Parathyroid adenoma (tissue), 2 donors: ENCODE measurements around the gene NAMPT.

Experiments used
- H2AFZ ChIP-seq: fragments of 300-600 bp; sonication (generic); one replicate; pipeline ENCODE4 v1.7.0; 2017; ENCODE audit warnings: antibody characterized with exemption, mild to moderate bottlenecking
- H3K27ac ChIP-seq: fragments of 300-600 bp; sonication (generic); one replicate; pipeline ENCODE4 v1.7.0; 2017
- H3K27me3 ChIP-seq: fragments of 300-600 bp; sonication (generic); one replicate; pipeline ENCODE4 v1.7.0; 2017; ENCODE audit warnings: low read length; ENCODE audit not compliant: control insufficient read depth, insufficient read depth
- H3K36me3 ChIP-seq: fragments of 300-600 bp; sonication (generic); one replicate; pipeline ENCODE4 v1.7.0; 2017; ENCODE audit warnings: low read length; ENCODE audit not compliant: control insufficient read depth, insufficient read depth
- H3K4me1 ChIP-seq: fragments of 300-600 bp; sonication (generic); one replicate; pipeline ENCODE4 v1.7.0; 2017; ENCODE audit warnings: control low read depth
- H3K4me2 ChIP-seq: fragments of 300-600 bp; sonication (generic); one replicate; pipeline ENCODE4 v1.7.0; 2017; ENCODE audit warnings: low read length
- H3K4me3 ChIP-seq: fragments of 300-600 bp; sonication (generic); one replicate; pipeline ENCODE4 v1.7.0; 2017; ENCODE audit warnings: low read depth, low read length
- H3K79me2 ChIP-seq: fragments of 300-600 bp; sonication (generic); one replicate; pipeline ENCODE4 v1.7.0; 2017; ENCODE audit warnings: control low read depth
- H3K9ac ChIP-seq: fragments of 300-600 bp; sonication (generic); one replicate; pipeline ENCODE4 v1.7.0; 2017; ENCODE audit warnings: mild to moderate bottlenecking
- H3K9me3 ChIP-seq: fragments of 300-600 bp; sonication (generic); one replicate; pipeline ENCODE4 v1.7.0; 2017; ENCODE audit warnings: low read length; ENCODE audit not compliant: control insufficient read depth
- TF ChIP-seq, protein P1 (sequence below): fragments of 300-600 bp; sonication (generic); IDR thresholded peaks from one replicate; pipeline ENCODE4 v1.7.0; 2017; ENCODE audit warnings: antibody characterized with exemption, mild to moderate bottlenecking
- donor health status: primary hyperparathyroidism.

NAMPT gene

DNA sequence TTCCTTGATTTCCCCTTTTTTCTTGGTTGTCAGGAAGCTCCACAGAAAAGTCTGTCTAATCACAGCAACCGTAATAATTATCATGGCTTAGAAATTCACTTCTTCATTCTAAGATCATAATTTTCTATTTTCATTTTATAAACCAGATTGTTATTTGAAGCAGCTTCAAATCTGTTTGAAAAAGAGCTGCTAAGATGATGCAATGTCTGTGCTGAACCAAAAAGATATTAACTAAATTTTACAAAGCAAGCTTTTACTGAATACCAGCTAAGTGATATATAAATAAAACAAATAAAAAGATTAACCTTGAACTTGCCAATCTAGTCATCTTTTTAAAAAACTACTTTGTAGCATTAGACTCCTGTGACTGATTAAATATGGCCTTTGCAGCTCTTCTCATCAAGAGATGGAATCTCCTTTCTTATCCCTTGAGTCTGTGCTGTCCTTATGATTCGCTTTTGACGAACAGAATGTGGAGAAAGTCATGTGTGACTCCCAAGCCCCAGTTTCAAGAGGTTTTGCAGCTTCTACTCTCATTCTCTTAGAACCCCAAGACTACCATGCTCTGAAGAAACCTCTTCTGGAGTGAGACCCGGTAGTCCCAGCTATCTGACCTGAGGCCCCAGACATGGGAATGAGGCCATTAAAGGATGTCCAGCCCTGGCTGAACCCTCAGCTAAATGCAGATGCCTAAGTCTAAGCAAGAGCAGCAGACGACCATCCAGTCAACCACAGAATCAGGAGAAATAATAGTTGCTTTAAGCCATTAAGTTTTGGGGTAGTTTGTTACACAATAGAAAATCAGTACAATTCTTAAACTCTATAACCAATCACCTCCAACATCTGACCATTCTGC lies 14.4 kb downstream of the NAMPT start:
- no peaks in the 10 kb centered on the region for H3K36me3 ChIP-seq
- TF ChIP-seq, protein P1, sequence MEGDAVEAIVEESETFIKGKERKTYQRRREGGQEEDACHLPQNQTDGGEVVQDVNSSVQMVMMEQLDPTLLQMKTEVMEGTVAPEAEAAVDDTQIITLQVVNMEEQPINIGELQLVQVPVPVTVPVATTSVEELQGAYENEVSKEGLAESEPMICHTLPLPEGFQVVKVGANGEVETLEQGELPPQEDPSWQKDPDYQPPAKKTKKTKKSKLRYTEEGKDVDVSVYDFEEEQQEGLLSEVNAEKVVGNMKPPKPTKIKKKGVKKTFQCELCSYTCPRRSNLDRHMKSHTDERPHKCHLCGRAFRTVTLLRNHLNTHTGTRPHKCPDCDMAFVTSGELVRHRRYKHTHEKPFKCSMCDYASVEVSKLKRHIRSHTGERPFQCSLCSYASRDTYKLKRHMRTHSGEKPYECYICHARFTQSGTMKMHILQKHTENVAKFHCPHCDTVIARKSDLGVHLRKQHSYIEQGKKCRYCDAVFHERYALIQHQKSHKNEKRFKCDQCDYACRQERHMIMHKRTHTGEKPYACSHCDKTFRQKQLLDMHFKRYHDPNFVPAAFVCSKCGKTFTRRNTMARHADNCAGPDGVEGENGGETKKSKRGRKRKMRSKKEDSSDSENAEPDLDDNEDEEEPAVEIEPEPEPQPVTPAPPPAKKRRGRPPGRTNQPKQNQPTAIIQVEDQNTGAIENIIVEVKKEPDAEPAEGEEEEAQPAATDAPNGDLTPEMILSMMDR, result no peak
- H3K27me3 ChIP-seq, result no peaks in the 10 kb centered on the region
- H3K4me1 ChIP-seq, result no peaks in the 10 kb centered on the region
- no peak overlapping the region for H3K4me2 ChIP-seq
- H3K4me3 ChIP-seq, result no peak overlapping the region
- no peak overlapping the region for H3K9ac ChIP-seq
- H3K27ac ChIP-seq, result no peak overlapping the region
- no peaks in the 10 kb centered on the region for H3K79me2 ChIP-seq
- H2AFZ ChIP-seq, result no peak overlapping the region
- no peaks in the 10 kb centered on the region for H3K9me3 ChIP-seq

DNA sequence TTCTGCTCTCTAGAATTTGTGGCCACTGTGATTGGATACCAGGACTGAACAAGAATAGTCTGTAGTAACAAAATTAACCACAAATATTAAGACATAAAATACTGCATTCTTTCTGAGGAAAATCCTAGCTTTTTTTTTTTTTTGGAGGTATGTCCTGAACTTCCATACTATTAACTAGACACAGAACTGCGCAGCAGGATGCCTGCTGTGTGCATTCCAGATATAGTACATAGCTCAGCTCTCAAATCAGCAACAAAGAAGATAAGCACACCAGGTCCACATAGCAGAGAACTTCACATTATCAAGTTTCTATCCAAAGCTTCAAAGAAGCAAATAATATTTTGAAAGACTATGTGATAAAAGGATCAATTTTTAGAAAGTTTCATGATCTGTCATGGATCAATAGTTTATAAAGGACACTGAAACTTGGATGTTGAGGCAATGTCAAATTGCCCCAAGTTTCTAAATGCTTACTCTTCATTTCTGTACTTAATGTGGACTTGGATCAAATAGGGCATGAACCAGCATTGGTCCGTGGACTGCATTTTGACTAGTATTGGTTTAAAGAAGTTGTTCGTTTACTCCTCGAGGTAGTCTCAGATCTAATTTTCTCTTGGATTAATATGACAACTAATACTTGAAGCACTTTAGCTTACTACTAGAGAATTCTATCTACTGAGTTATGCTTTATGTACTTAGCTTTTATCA lies 15.4 kb downstream of the NAMPT start:
- H3K36me3 ChIP-seq, result no peaks in the 10 kb centered on the region
- H3K9ac ChIP-seq, result no peak overlapping the region
- H3K9me3 ChIP-seq, result no peaks in the 10 kb centered on the region
- H3K4me2 ChIP-seq, result no peak overlapping the region
- no peak overlapping the region for H3K4me3 ChIP-seq
- no peak overlapping the region for H2AFZ ChIP-seq
- TF ChIP-seq, protein P1, result no peak
- no peaks in the 10 kb centered on the region for H3K79me2 ChIP-seq
- H3K27ac ChIP-seq, result no peak overlapping the region
- no peaks in the 10 kb centered on the region for H3K27me3 ChIP-seq
- no peaks in the 10 kb centered on the region for H3K4me1 ChIP-seq

DNA sequence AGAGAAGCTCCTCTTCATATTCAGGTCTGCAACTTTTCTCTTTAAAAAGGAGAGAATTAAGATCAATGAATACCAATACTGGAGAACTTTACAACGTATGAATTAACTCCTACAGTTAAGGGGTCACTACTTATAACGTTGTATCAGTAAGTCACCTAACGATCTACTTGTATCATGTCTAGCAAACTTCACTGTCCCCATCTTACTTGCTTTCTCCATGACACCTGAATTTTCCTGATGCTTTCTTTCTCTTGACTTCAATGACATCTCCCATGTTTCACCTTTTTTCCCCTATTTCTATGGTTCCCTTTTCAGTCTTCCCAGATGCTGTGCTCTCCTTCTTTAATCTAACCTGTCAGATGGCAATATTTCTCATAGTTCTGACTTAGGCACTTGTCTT lies 19.6 kb downstream of the NAMPT start:
- Histone ChIP-seq H3K27me3 (no peaks in the 10 kb centered on the region), H2AFZ (no peak overlapping the region), H3K4me2 (no peak overlapping the region), H3K4me1 (no peaks in the 10 kb centered on the region), H3K79me2 (no peaks in the 10 kb centered on the region), H3K4me3 (no peak overlapping the region), H3K9ac (no peak overlapping the region), H3K27ac (no peak overlapping the region), H3K9me3 (no peaks in the 10 kb centered on the region), H3K36me3 (no peaks in the 10 kb centered on the region)
- TF ChIP-seq, protein P1, result no peak

DNA sequence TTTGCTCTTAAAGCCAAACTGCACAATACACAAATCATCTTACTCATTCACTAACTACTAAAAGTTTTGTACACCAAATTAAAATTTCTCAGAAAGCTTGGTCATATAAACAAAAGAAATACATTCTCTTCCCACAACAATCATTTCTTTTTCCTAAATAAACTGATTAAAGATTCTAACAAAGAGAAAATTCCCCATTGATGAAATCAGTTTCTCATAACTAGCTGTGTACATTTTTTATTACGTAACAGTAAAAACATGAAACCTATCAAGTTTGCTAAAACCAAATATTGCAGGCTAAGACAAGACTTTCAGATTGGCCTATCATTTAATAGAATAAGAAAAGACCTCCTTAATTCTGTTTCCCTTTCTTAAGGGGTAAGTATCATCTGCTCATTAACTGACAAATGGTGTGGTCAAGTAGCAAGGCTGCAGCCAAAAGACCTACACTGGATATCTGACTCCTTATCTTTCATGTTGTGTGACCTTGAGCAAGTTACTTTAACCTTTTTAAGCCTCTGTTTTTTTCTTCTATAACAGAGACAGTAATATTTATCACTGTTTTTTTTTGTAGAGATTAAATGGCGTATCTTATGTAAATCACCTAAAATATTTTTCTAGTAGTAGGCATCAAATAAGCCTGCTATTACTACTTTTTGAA lies 22.4 kb downstream of the NAMPT start:
- H3K79me2 ChIP-seq, result no peaks in the 10 kb centered on the region
- H3K27me3 ChIP-seq, result no peaks in the 10 kb centered on the region
- no peaks in the 10 kb centered on the region for H3K4me1 ChIP-seq
- no peak overlapping the region for H3K27ac ChIP-seq
- no peaks in the 10 kb centered on the region for H3K9me3 ChIP-seq
- no peak overlapping the region for H3K4me2 ChIP-seq
- no peaks in the 10 kb centered on the region for H3K36me3 ChIP-seq
- H3K9ac ChIP-seq, result no peak overlapping the region
- no peak overlapping the region for H2AFZ ChIP-seq
- TF ChIP-seq, protein P1, result no peak
- no peak overlapping the region for H3K4me3 ChIP-seq
